Fibroblast of gingiva (primary cell): ENCODE measurements around the gene CLPTM1L.
"Not testable (repeated sequence)": the region's sequence is repeated elsewhere in the genome, so short reads cannot be mapped to it uniquely, and the experiment has no call there.

Experiments
- DNase-seq: peaks from one replicate; pipeline ENCODE4 v3.0.0-alpha.2; 2011; ENCODE audit warnings: low read depth

Gene CLPTM1L

GRCh38 chr5:1275397-1276391 is 69.2 kb downstream of the CLPTM1L start:
- not testable (repeated sequence) for DNase-seq

GRCh38 chr5:1274471-1274870 is 70.4 kb downstream of the CLPTM1L start:
- DNase-seq, result no peak

- DNase-seq, result no peak
These were observed 71.2 kb downstream of the CLPTM1L start for GRCh38 chr5:1273745-1274144.

- DNase-seq, result no peak
These were observed 72.7 kb downstream of the CLPTM1L start for GRCh38 chr5:1272201-1272600.

- DNase-seq, result no peak
These were observed 73.7 kb downstream of the CLPTM1L start for GRCh38 chr5:1270933-1271914.

- no peak for DNase-seq
These were observed 74.5 kb downstream of the CLPTM1L start for GRCh38 chr5:1270426-1270825.

GRCh38 chr5:1268666-1269065 is 76.2 kb downstream of the CLPTM1L start:
- no peak for DNase-seq

GRCh38 chr5:1268056-1268455 is 76.8 kb downstream of the CLPTM1L start:
- DNase-seq, result no peak
